Fibroblast of lung (primary cell): ENCODE results near the gene NANOS3. TPM values are rescaled to one million over a fixed set of nuclear protein-coding genes. Genes with fewer than 3 reads are reported as not detected.
A peak's percentile ranks its signal among the peaks of the same experiment; 100 is the strongest.

ENCODE experiments used
- DNase-seq, 2 donors: peaks; one replicate each; pipeline versions ENCODE4 v3.0.0 to v3.0.0-alpha.2; 2010; ENCODE audit warnings: low read depth in 2 of 2
- H2AFZ ChIP-seq: 2 replicates; pipeline ENCODE4 v1.5.1; 2012; ENCODE audit warnings: low read length, control low read depth, inconsistent platforms
- H3K27ac ChIP-seq: 2 replicates; pipeline ENCODE4 v1.5.1; 2011; ENCODE audit warnings: low read length, control low read depth; ENCODE audit not compliant: insufficient read depth
- H3K27me3 ChIP-seq: 2 replicates; pipeline ENCODE4 v1.5.1; 2011; ENCODE audit warnings: mild to moderate bottlenecking, low read length; ENCODE audit not compliant: control insufficient read depth, insufficient read depth
- H3K36me3 ChIP-seq: 2 replicates; pipeline ENCODE4 v1.5.1; 2011; ENCODE audit warnings: low read length; ENCODE audit not compliant: control insufficient read depth, insufficient read depth
- H3K4me1 ChIP-seq: 2 replicates; pipeline ENCODE4 v1.5.1; 2011; ENCODE audit warnings: low read length; ENCODE audit not compliant: control insufficient read depth, insufficient read depth; ENCODE audit errors: extremely low read depth
- H3K4me2 ChIP-seq: 2 replicates; pipeline ENCODE4 v1.5.1; 2011; ENCODE audit warnings: low read length, control low read depth; ENCODE audit not compliant: insufficient read depth; ENCODE audit errors: extremely low read depth
- H3K4me3 ChIP-seq, 4 experiments: fragments of 200-600 bp in 1 of 4; sonication (generic) in 1 of 4; replicated peaks in 1 of 4; 2 replicates each; pipeline ENCODE4 v1.5.1; 2011 to 2016; ENCODE audit warnings: low read length in 4 of 4, low read depth in 3 of 4, mild to moderate bottlenecking in 3 of 4, control low read depth in 2 of 4, inconsistent platforms in 1 of 4, mixed read lengths in 1 of 4; ENCODE audit not compliant: insufficient read depth in 1 of 4; ENCODE audit errors: control extremely low read depth in 1 of 4
- H3K79me2 ChIP-seq: 2 replicates; pipeline ENCODE4 v1.5.1; 2012; ENCODE audit warnings: mild to moderate bottlenecking, low read length, inconsistent platforms; ENCODE audit not compliant: control insufficient read depth, insufficient read depth
- H3K9ac ChIP-seq: 2 replicates; pipeline ENCODE4 v1.5.1; 2011; ENCODE audit warnings: mild to moderate bottlenecking, low read length, control low read depth; ENCODE audit not compliant: insufficient read depth
- H3K9me3 ChIP-seq: 2 replicates; pipeline ENCODE4 v1.5.1; 2012; ENCODE audit warnings: low read depth, low read length; ENCODE audit not compliant: control insufficient read depth, insufficient read depth
- H4K20me1 ChIP-seq: 2 replicates; pipeline ENCODE4 v1.5.1; 2011; ENCODE audit warnings: low read length; ENCODE audit not compliant: control insufficient read depth, insufficient read depth; ENCODE audit errors: extremely low read depth
- CTCF ChIP-seq, 2 donors: IDR thresholded peaks in 1 of 2; conservative IDR thresholded peaks in 1 of 2; 1 replicate in 1 of 2; 2 replicates in 1 of 2; pipeline ENCODE4 v1.5.1; 2011 to 2012; ENCODE audit warnings: low read length in 2 of 2, control low read depth in 1 of 2, inconsistent platforms in 1 of 2, low read depth in 1 of 2, mild to moderate bottlenecking in 1 of 2
- EZH2 ChIP-seq: IDR thresholded peaks from 2 replicates; pipeline ENCODE4 v1.5.1; 2012; ENCODE audit warnings: low read length, control low read depth, mild to moderate bottlenecking; ENCODE audit errors: missing control alignments
- polyA plus RNA-seq, 2 donors: library from polyadenylated mRNA; depleted of rRNA in 1 of 2; stranded (reverse) in 1 of 2; unstranded in 1 of 2; fragments of >200 nt; gene quantifications; 2 replicates each; pipeline ENCODE4 v1.2.1, GENCODE V29; 2011 to 2012; ENCODE audit warnings: missing spikeins in 1 of 2
- total RNA-seq: library from RNA; depleted of rRNA; stranded (reverse); fragments of >200 nt; gene quantifications from 2 replicates; pipeline ENCODE4 v1.2.1, GENCODE V29; 2014

Gene NANOS3
- total and polyA plus RNA-seq, 2 donors (not counting 1 experiment from before 2014, with no cell fraction given): not detected

GRCh38 chr19:13865571-13866462, 11.1 kb upstream of the NANOS3 start:
- no peak overlapping the region for H2AFZ ChIP-seq
- no peak for DNase-seq
- H3K27ac ChIP-seq: no peak overlapping the region
- H3K4me2 ChIP-seq: peak overlapping the region; percentile 69
- TF ChIP-seq EZH2 (peak; percentile 37), CTCF (conservative IDR thresholded peaks at IDR 0.05 in 1 of 2, IDR thresholded peaks at IDR 0.05 in 1 of 2; ENCODE audit: low read depth in 1 of 2, low read length in 2 of 2) (no peak)
- no peaks in the 10 kb centered on the region for H3K36me3 ChIP-seq
- no peaks in the 10 kb centered on the region for H3K79me2 ChIP-seq
- no peaks in the 10 kb centered on the region for H3K9me3 ChIP-seq
- no peaks in the 10 kb centered on the region for H3K27me3 ChIP-seq
- peaks cover 9% of the 10 kb centered on the region for H3K4me1 ChIP-seq
- H3K4me3 ChIP-seq: peak overlapping the region; percentile 35 to 66 (median 42)
- H3K9ac ChIP-seq: peak overlapping the region; percentile 51
- H4K20me1 ChIP-seq: no peaks in the 10 kb centered on the region

- no peak for DNase-seq
- H3K27ac ChIP-seq: no peak overlapping the region
- no peaks in the 10 kb centered on the region for H3K9me3 ChIP-seq
- no peak overlapping the region for H2AFZ ChIP-seq
- no peak overlapping the region for H3K9ac ChIP-seq
- no peaks in the 10 kb centered on the region for H3K27me3 ChIP-seq
- H3K4me2 ChIP-seq: peak overlapping the region; percentile 69
- no peaks in the 10 kb centered on the region for H3K79me2 ChIP-seq
- H3K4me3 ChIP-seq: peak overlapping the region in 2 of 4 experiments; percentile 47 to 66
- no peaks in the 10 kb centered on the region for H4K20me1 ChIP-seq
- TF ChIP-seq EZH2 (no peak), CTCF (conservative IDR thresholded peaks at IDR 0.05 in 1 of 2, IDR thresholded peaks at IDR 0.05 in 1 of 2; ENCODE audit: low read depth in 1 of 2, low read length in 2 of 2) (no peak)
- H3K4me1 ChIP-seq: peaks cover 2% of the 10 kb centered on the region
- H3K36me3 ChIP-seq: no peaks in the 10 kb centered on the region
These were observed 10.4 kb upstream of the NANOS3 start for GRCh38 chr19:13866463-13867046.

GRCh38 chr19:13868663-13869062, 8.3 kb upstream of the NANOS3 start:
- Histone ChIP-seq H3K9ac (no peak overlapping the region), H3K4me2 (no peak overlapping the region), H3K4me1 (no peaks in the 10 kb centered on the region), H3K79me2 (no peaks in the 10 kb centered on the region), H3K27ac (no peak overlapping the region), H3K27me3 (no peaks in the 10 kb centered on the region), H2AFZ (no peak overlapping the region), H3K9me3 (no peaks in the 10 kb centered on the region), H3K36me3 (no peaks in the 10 kb centered on the region), H3K4me3 (no peak overlapping the region), H4K20me1 (no peaks in the 10 kb centered on the region)
- no peak for DNase-seq
- TF ChIP-seq EZH2 (no peak), CTCF (conservative IDR thresholded peaks at IDR 0.05 in 1 of 2, IDR thresholded peaks at IDR 0.05 in 1 of 2; ENCODE audit: low read depth in 1 of 2, low read length in 2 of 2) (no peak)
